HepG2 (cell line): ENCODE data around the gene PIGW. TPM values are rescaled to one million over a fixed set of nuclear protein-coding genes. Genes with fewer than 3 reads are reported as not detected.
A peak's percentile ranks its signal among the peaks of the same experiment; 100 is the strongest.

Experiments
- AKAP8 ChIP-seq: sonication (generic); formaldehyde crosslinking; IDR thresholded peaks from 2 replicates; pipeline ENCODE4 v1.5.1; 2020; ENCODE audit warnings: mild to moderate bottlenecking, missing genetic modification reagents
- CSRNP2 ChIP-seq: sonication (generic); formaldehyde crosslinking; conservative IDR thresholded peaks from 2 replicates; pipeline ENCODE4 v1.8.0; 2022; ENCODE audit warnings: low read depth, missing genetic modification reagents
- ESRRA ChIP-seq: sonication (generic); formaldehyde crosslinking; IDR thresholded peaks from 2 replicates; pipeline ENCODE4 v1.5.1; 2020; ENCODE audit warnings: mild to moderate bottlenecking, low read depth, missing genetic modification reagents
- MZF1 ChIP-seq: sonication (generic); formaldehyde crosslinking; IDR thresholded peaks from 2 replicates; pipeline ENCODE4 v1.8.1; 2023; ENCODE audit warnings: mild to moderate bottlenecking, missing genetic modification reagents, borderline replicate concordance
- NCOA2 ChIP-seq: sonication (generic); formaldehyde crosslinking; IDR thresholded peaks from 2 replicates; pipeline ENCODE4 v1.8.0; 2022; ENCODE audit warnings: inconsistent platforms
- SIN3B ChIP-seq: fragments of 150-350 bp; IDR thresholded peaks from 2 replicates; pipeline ENCODE4 v1.6.1; 2014; ENCODE audit warnings: low read length
- TMF1 ChIP-seq: sonication (generic); formaldehyde crosslinking; IDR thresholded peaks from 2 replicates; pipeline ENCODE4 v1.8.1; 2022; ENCODE audit warnings: low read depth, missing genetic modification reagents
- ZBTB14 ChIP-seq: sonication (generic); formaldehyde crosslinking; IDR thresholded peaks from 2 replicates; pipeline ENCODE4 v1.4.0; 2020; ENCODE audit warnings: missing genetic modification reagents
- ZBTB39 ChIP-seq: sonication (generic); formaldehyde crosslinking; IDR thresholded peaks from 2 replicates; pipeline ENCODE4 v1.5.0; 2020; ENCODE audit warnings: missing genetic modification reagents
- ZNF275 ChIP-seq: sonication (generic); formaldehyde crosslinking; IDR thresholded peaks from 2 replicates; pipeline ENCODE4 v1.8.0; 2022; ENCODE audit warnings: missing genetic modification reagents, mild to moderate bottlenecking, inconsistent platforms, borderline replicate concordance
- ZNF280B ChIP-seq: sonication (generic); formaldehyde crosslinking; IDR thresholded peaks from 2 replicates; pipeline ENCODE4 v1.5.0; 2020; ENCODE audit warnings: missing genetic modification reagents, mild to moderate bottlenecking, borderline replicate concordance
- ZNF281 ChIP-seq: sonication (generic); formaldehyde crosslinking; IDR thresholded peaks from 2 replicates; pipeline ENCODE4 v1.4.0; 2020; ENCODE audit warnings: missing genetic modification reagents, borderline replicate concordance
- ZNF282 ChIP-seq: fragments of 450-650 bp; IDR thresholded peaks from 2 replicates; pipeline ENCODE4 v1.6.1; 2018; ENCODE audit not compliant: partially characterized antibody
- ZNF354B ChIP-seq: sonication (generic); formaldehyde crosslinking; IDR thresholded peaks from 2 replicates; pipeline ENCODE4 v1.8.0; 2022; ENCODE audit warnings: mild to moderate bottlenecking, missing genetic modification reagents
- ZNF441 ChIP-seq: sonication (generic); formaldehyde crosslinking; IDR thresholded peaks from 2 replicates; pipeline ENCODE4 v1.7.0; 2021; ENCODE audit warnings: missing genetic modification reagents, borderline replicate concordance
- ZNF572 ChIP-seq: sonication (generic); formaldehyde crosslinking; IDR thresholded peaks from 2 replicates; pipeline ENCODE4 v1.5.1; 2020; ENCODE audit warnings: mild to moderate bottlenecking, missing genetic modification reagents
- ZNF616 ChIP-seq: sonication (generic); formaldehyde crosslinking; IDR thresholded peaks from 2 replicates; pipeline ENCODE4 v1.5.0; 2020; ENCODE audit warnings: low read depth, mild to moderate bottlenecking, missing genetic modification reagents
- polyA plus RNA-seq, 8 experiments: library from polyadenylated mRNA; depleted of rRNA in 3 of 8; stranded (reverse) in 7 of 8; unstranded in 1 of 8; fragments of >200 nt; fragmentation: Illumina TruSeq in 4 of 8; extraction: Trizol in 4 of 8; gene quantifications; 2 replicates each; pipeline versions ENCODE4 v1.2.1 to v1.2.3, GENCODE V29; 2011 to 2016; ENCODE audit warnings: low read depth in 4 of 8, missing spikeins in 1 of 8, mixed read lengths in 1 of 8; ENCODE audit not compliant: insufficient read depth in 1 of 8
- total RNA-seq, 5 experiments: library from RNA; depleted of rRNA; stranded (reverse); fragments of >200 nt; fragmentation: Illumina TruSeq; extraction: Trizol; gene quantifications; 2 replicates each; pipeline ENCODE4 v1.2.3, GENCODE V29; 2016; ENCODE audit warnings: low read depth in 1 of 5

The PIGW gene
- total and polyA plus RNA-seq, 2 of the 13 experiments (the other 11 are each of a cell fraction or from before 2014, with no cell fraction given), result 9.0 to 24.0 TPM

GRCh38 chr17:36534840-36535668 lies at the start of gene PIGW, which contains the start of gene MYO19 (continued):
- TF ChIP-seq ZBTB39 (CRISPR knock-in tag) (0 out of 2 replicates have a peak, but pooled peaks have one; percentile 52), ZNF275 (CRISPR knock-in tag) (peak; percentile 77), TMF1 (CRISPR knock-in tag) (no peak), CSRNP2 (CRISPR knock-in tag) (no peak), MZF1 (CRISPR knock-in tag) (0 out of 2 replicates have a peak, but pooled peaks have one; percentile 61), ESRRA (CRISPR knock-in tag) (peak; percentile 73; the same call in 1 of the 2 replicates), ZNF282 (no peak), ZNF281 (CRISPR knock-in tag) (no peak), NCOA2 (peak; percentile 42; the same call in 1 of the 2 replicates), AKAP8 (CRISPR knock-in tag) (peak; percentile 77), SIN3B (peak; percentile 64; the same call in 1 of the 2 replicates), ZNF441 (CRISPR knock-in tag) (no peak; the same call in 1 of the 2 replicates), ZBTB14 (CRISPR knock-in tag) (peak; percentile 64), ZNF616 (peak; percentile 72; the same call in 1 of the 2 replicates), ZNF280B (peak; percentile 89; the same call in 1 of the 2 replicates), ZNF354B (CRISPR knock-in tag) (0 out of 2 replicates have a peak, but pooled peaks have one; percentile 50), ZNF572 (CRISPR knock-in tag) (peak; percentile 81)
